GM12873 (cell line): ENCODE data around the gene LDB1.

Source experiments
- CTCF ChIP-seq: IDR thresholded peaks from 2 replicates; pipeline ENCODE4 v1.5.1; 2012; ENCODE audit warnings: low read depth, mild to moderate bottlenecking, moderate library complexity, low read length, control low read depth; ENCODE audit not compliant: insufficient read depth; ENCODE audit errors: missing control alignments

Gene LDB1

GRCh38 chr10:102065561-102066398 lies 54.4 kb downstream of the LDB1 start:
- TF ChIP-seq CTCF, result no peak

- peak; percentile 17 for TF ChIP-seq CTCF
Observed at GRCh38 chr10:102064868-102065560, 55.2 kb downstream of the LDB1 start, which contains the start of gene HPS6. TSS of gene HPS6 (plus strand) at chr10:102065349. CDS start at chr10:102065475, 126 bp downstream.

DNA sequence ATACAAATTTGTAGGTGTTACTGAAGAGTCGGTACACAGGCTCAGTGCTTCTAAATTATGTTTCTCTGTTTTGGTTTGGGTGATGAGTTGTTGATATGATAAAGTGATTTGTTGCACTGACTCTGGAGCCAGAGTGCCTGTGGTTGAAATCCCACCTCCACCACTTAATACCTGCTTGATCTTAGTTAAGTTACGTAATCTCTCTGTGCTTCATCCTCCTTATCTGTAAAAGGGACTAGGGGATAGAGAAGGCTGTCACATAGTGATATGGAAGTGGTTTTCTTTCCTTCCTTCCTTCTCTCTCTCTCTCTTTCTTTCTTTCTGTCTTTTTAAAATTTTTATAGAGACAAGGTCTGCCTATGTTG lies 55.7 kb downstream of the LDB1 start:
- no peak for TF ChIP-seq CTCF

DNA sequence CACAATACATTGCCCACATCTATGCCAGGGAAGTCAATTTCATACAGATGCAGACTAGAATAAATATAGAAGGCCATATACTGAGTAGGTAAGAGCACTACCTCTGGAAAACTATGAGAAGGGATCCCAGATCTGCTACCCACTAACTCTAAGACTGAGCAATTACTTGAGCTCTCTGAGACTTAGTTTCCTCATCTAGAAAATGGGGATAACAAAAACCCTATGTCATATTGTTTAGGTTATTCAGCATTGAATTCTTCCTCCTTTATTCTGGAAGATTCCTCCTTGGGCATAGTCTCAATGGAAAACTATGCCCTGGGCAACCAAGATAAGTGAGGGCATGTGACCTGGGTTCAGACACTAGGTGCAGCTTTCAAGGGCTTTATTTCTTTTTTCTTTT lies 60.2 kb downstream of the LDB1 start:
- TF ChIP-seq CTCF, result no peak
